Middle frontal gyrus (tissue), 1 donor: ENCODE measurements around the gene SH3BP5L.

ENCODE experiments used
- DNase-seq: peaks from one replicate; pipeline ENCODE4 v3.0.0-alpha.2; 2015; ENCODE audit warnings: low spot score; ENCODE audit errors: extremely low spot score

Gene SH3BP5L

GRCh38 chr1:248779350-248779749, 46.4 kb downstream of the SH3BP5L start:
- DNase-seq = no peak

GRCh38 chr1:248778906-248779305, 46.8 kb downstream of the SH3BP5L start:
- DNase-seq = no peak

- DNase-seq = no peak
Observed at GRCh38 chr1:248776991-248777390, 48.7 kb downstream of the SH3BP5L start.

GRCh38 chr1:248775441-248775840, 50.3 kb downstream of the SH3BP5L start:
- DNase-seq = no peak
